H1 (cell line): ENCODE results near the gene APC2. TPM values are rescaled to one million over a fixed set of nuclear protein-coding genes. Genes with fewer than 3 reads are reported as not detected.

ENCODE experiments used
- CTCF ChIA-PET: fragments of 300-600 bp; sonication (Branson Sonifier 250); formaldehyde crosslinking; loops from one replicate; lab custom pipeline; 2021; ENCODE audit not compliant: partially characterized antibody; lab: Charles Lee
- POLR2A ChIA-PET: fragments of 300-600 bp; sonication (Branson Sonifier 250); formaldehyde crosslinking; loops from one replicate; lab custom pipeline; 2021; ENCODE audit warnings: inconsistent platforms; ENCODE audit not compliant: partially characterized antibody; lab: Charles Lee
- DNase-seq, 2 experiments: peaks; one replicate each; pipeline versions ENCODE4 v3.0.0 to v3.0.0-alpha.2; 2010 to 2022; ENCODE audit warnings: low spot score in 2 of 2, low read depth in 1 of 2, mixed read lengths in 1 of 2
- FAIRE-seq: peaks from 2 replicates; lab custom pipeline; 2011; peaks lifted over from hg19 to GRCh38; lab: Jason Lieb, UNC
- H2AFZ ChIP-seq: 2 replicates; pipeline ENCODE4 v1.8.1; 2012; ENCODE audit warnings: low read length, inconsistent platforms
- H2AK5ac ChIP-seq: 2 replicates; pipeline ENCODE4 v1.6.1; 2013; ENCODE audit warnings: low read depth, low read length
- H2BK120ac ChIP-seq: replicated peaks from 2 replicates; pipeline ENCODE3; 2013; ENCODE audit warnings: low read depth, low read length, inconsistent platforms
- H2BK12ac ChIP-seq: 2 replicates; pipeline ENCODE4 v1.6.1; 2013; ENCODE audit warnings: low read depth, low read length
- H2BK15ac ChIP-seq: 2 replicates; pipeline ENCODE4 v1.6.1; 2013; ENCODE audit warnings: low read length
- H2BK20ac ChIP-seq: 2 replicates; pipeline ENCODE4 v1.6.1; 2013; ENCODE audit warnings: low read length
- H2BK5ac ChIP-seq: 2 replicates; pipeline ENCODE4 v1.6.1; 2013; ENCODE audit warnings: low read depth, low read length
- H3K14ac ChIP-seq: 2 replicates; pipeline ENCODE4 v1.6.1; 2013; ENCODE audit warnings: inconsistent platforms; ENCODE audit not compliant: insufficient read length
- H3K18ac ChIP-seq: 2 replicates; pipeline ENCODE4 v1.6.1; 2013; ENCODE audit warnings: low read length; ENCODE audit errors: extremely low read depth
- H3K23ac ChIP-seq: 2 replicates; pipeline ENCODE4 v1.6.1; 2013; ENCODE audit warnings: inconsistent platforms; ENCODE audit not compliant: insufficient read length
- H3K23me2 ChIP-seq: 2 replicates; pipeline ENCODE4 v1.6.1; 2013; ENCODE audit warnings: low read depth, low read length
- H3K27ac ChIP-seq: 2 replicates; pipeline ENCODE4 v1.6.1; 2011; ENCODE audit warnings: low read depth, low read length, inconsistent platforms
- H3K27me3 ChIP-seq, 4 experiments: replicated peaks in 1 of 4; 1 replicate in 1 of 4; 2 replicates in 3 of 4; pipeline versions ENCODE4 v1.6.1 to v1.8.1; 2011 to 2013; ENCODE audit warnings: low read length in 3 of 4, mild to moderate bottlenecking in 3 of 4, inconsistent platforms in 2 of 4, mixed read lengths in 2 of 4, moderate library complexity in 1 of 4; ENCODE audit not compliant: control insufficient read depth in 3 of 4, insufficient read depth in 3 of 4; ENCODE audit errors: extremely low read depth in 1 of 4
- H3K36me3 ChIP-seq, 4 experiments: 2 replicates each; pipeline versions ENCODE4 v1.6.1 to v1.8.1; 2011 to 2013; ENCODE audit warnings: mild to moderate bottlenecking in 4 of 4, low read length in 3 of 4, moderate library complexity in 2 of 4, control low read depth in 1 of 4, inconsistent platforms in 1 of 4; ENCODE audit not compliant: insufficient read depth in 4 of 4, control insufficient read depth in 2 of 4
- H3K4ac ChIP-seq: replicated peaks from 2 replicates; pipeline ENCODE3; 2013; ENCODE audit warnings: low read length, low read depth, mixed read lengths, inconsistent platforms; ENCODE audit not compliant: insufficient read length
- H3K4me1 ChIP-seq, 4 experiments: replicated peaks in 1 of 4; 1 replicate in 1 of 4; 2 replicates in 3 of 4; pipeline versions ENCODE4 v1.6.1 to v1.8.1; 2011 to 2013; ENCODE audit warnings: low read length in 3 of 4, inconsistent platforms in 2 of 4, mixed read lengths in 1 of 4; ENCODE audit not compliant: insufficient read depth in 4 of 4, control insufficient read depth in 3 of 4
- H3K4me2 ChIP-seq, 2 experiments: 2 replicates each; pipeline versions ENCODE4 v1.6.1 to v1.8.1; 2011 to 2013; ENCODE audit warnings: low read depth in 2 of 2, low read length in 2 of 2, control low read depth in 1 of 2, inconsistent platforms in 1 of 2, mild to moderate bottlenecking in 1 of 2; ENCODE audit not compliant: insufficient read depth in 1 of 2
- H3K4me3 ChIP-seq, 4 experiments: fragments of 200-600, 300-600 bp in 1 of 4; sonication (generic), shearing (Covaris generic), sonication (Bioruptor Twin) in 1 of 4; 2 replicates each; pipeline versions ENCODE4 v1.5.1 to v1.8.1; 2011 to 2016; ENCODE audit warnings: low read length in 4 of 4, low read depth in 3 of 4, control low read depth in 2 of 4, inconsistent platforms in 2 of 4, mild to moderate bottlenecking in 2 of 4, mixed read lengths in 1 of 4, moderate library complexity in 1 of 4; ENCODE audit not compliant: insufficient read depth in 2 of 4; ENCODE audit errors: extremely low read depth in 1 of 4
- H3K56ac ChIP-seq: replicated peaks from 2 replicates; pipeline ENCODE3; 2013; ENCODE audit warnings: low read depth, mild to moderate bottlenecking, mixed read lengths, low read length, inconsistent platforms; ENCODE audit not compliant: insufficient read length
- H3K79me1 ChIP-seq: 2 replicates; pipeline ENCODE4 v1.6.1; 2013; ENCODE audit warnings: low read depth, low read length, control low read depth
- H3K79me2 ChIP-seq, 2 experiments: 2 replicates each; pipeline versions ENCODE4 v1.6.1 to v1.8.1; 2012 to 2013; ENCODE audit warnings: low read length in 2 of 2, mild to moderate bottlenecking in 2 of 2, inconsistent platforms in 1 of 2; ENCODE audit not compliant: insufficient read depth in 2 of 2, control insufficient read depth in 1 of 2
- H3K9ac ChIP-seq, 4 experiments: replicated peaks in 1 of 4; 1 replicate in 1 of 4; 2 replicates in 3 of 4; pipeline versions ENCODE4 v1.6.1 to v1.8.1; 2011 to 2013; ENCODE audit warnings: low read depth in 3 of 4, low read length in 3 of 4, control low read depth in 2 of 4, mild to moderate bottlenecking in 2 of 4, moderate library complexity in 2 of 4, inconsistent platforms in 1 of 4; ENCODE audit errors: extremely low read depth in 1 of 4
- H3K9me3 ChIP-seq, 2 experiments: 2 replicates each; pipeline versions ENCODE4 v1.6.1 to v1.8.1; 2012 to 2013; ENCODE audit warnings: mild to moderate bottlenecking in 2 of 2, moderate library complexity in 2 of 2, control low read depth in 1 of 2, inconsistent platforms in 1 of 2, low read depth in 1 of 2, low read length in 1 of 2, mixed read lengths in 1 of 2; ENCODE audit not compliant: insufficient read depth in 2 of 2
- H4K20me1 ChIP-seq, 2 experiments: replicated peaks in 1 of 2; 2 replicates each; pipeline versions ENCODE3 to v1.8.1; 2011 to 2013; ENCODE audit warnings: inconsistent platforms in 2 of 2, low read length in 2 of 2, mild to moderate bottlenecking in 1 of 2; ENCODE audit not compliant: insufficient read depth in 2 of 2, control insufficient read depth in 1 of 2
- H4K5ac ChIP-seq: 2 replicates; pipeline ENCODE4 v1.6.1; 2013; ENCODE audit warnings: low read length, low read depth, mixed read lengths, inconsistent platforms; ENCODE audit not compliant: insufficient read length
- H4K8ac ChIP-seq: 2 replicates; pipeline ENCODE4 v1.8.0; 2013; ENCODE audit warnings: mild to moderate bottlenecking, moderate library complexity, low read length, inconsistent platforms; ENCODE audit not compliant: insufficient read depth; ENCODE audit errors: extremely low read depth
- H4K91ac ChIP-seq: replicated peaks from 2 replicates; pipeline ENCODE3; 2013; ENCODE audit warnings: low read length, mixed read lengths, inconsistent platforms; ENCODE audit not compliant: insufficient read length
- BCL11A ChIP-seq, 2 experiments: IDR thresholded peaks; one replicate each; pipeline ENCODE4 v1.6.1; 2011; ENCODE audit warnings: low read depth in 2 of 2, low read length in 2 of 2, mild to moderate bottlenecking in 2 of 2
- ZNF274 ChIP-seq: IDR thresholded peaks from 2 replicates; pipeline ENCODE4 v1.7.0; 2012; ENCODE audit warnings: low read length, borderline replicate concordance; ENCODE audit errors: extremely low read depth
- WGBS, 2 experiments: shearing (Covaris generic) in 1 of 2; methylation state at CpG; one replicate each; pipeline versions ENCODE4 v1.1.6 to v1.1.7; 2013 to 2015; ENCODE audit warnings: low lambda C conversion rate in 2 of 2, mixed read lengths in 2 of 2, inconsistent platforms in 1 of 2, low coverage in 1 of 2, missing lambda C conversion rate in 1 of 2; ENCODE audit not compliant: insufficient replicate concordance in 2 of 2, insufficient coverage in 1 of 2, insufficient read length in 1 of 2; ENCODE audit errors: extremely low coverage in 1 of 2, missing lambda C conversion rate in 1 of 2; 5-methylcytosine and 5-hydroxymethylcytosine counted together
- polyA plus RNA-seq, 7 experiments: library from polyadenylated mRNA; depleted of rRNA in 3 of 7; stranded (reverse) in 5 of 7; unstranded in 2 of 7; fragments of >200 nt in 5 of 7; fragments of 200-250 nt in 2 of 7; gene quantifications; 1 replicate in 5 of 7; 2 replicates in 1 of 7; 4 replicates in 1 of 7; pipeline versions ENCODE4 v1.2.1 to v1.2.3, GENCODE V29; 2011 to 2013; ENCODE audit warnings: missing spikeins in 2 of 7, mixed read lengths in 2 of 7
- total RNA-seq: library from RNA; stranded (reverse); fragmentation: NEBNext Ultra II Directional; extraction: Animal tissue kit (Norgen Biotek cat#: 25700); gene quantifications from 2 replicates; pipeline ENCODE4 v1.2.1, GENCODE V29; 2021

The APC2 gene
- total and polyA plus RNA-seq, 2 of the 8 experiments (the other 6 are each of a cell fraction or from before 2014, with no cell fraction given) = 1.3 to 4.1 TPM

GRCh38 chr19:1410789-1411188 lies 39.1 kb upstream of the APC2 start:
- H2BK20ac ChIP-seq = no peak overlapping the region
- peak overlapping the region in 1 of 2 experiments; percentile 87; a peak in 1 of 4 replicates for H3K4me2 ChIP-seq
- DNase-seq (no peak), FAIRE-seq (no peak)
- no peak overlapping the region; a peak in 2 of 7 replicates for H3K9ac ChIP-seq
- no peaks in the 10 kb centered on the region for H3K9me3 ChIP-seq
- no peak overlapping the region for H2AK5ac ChIP-seq
- no peak overlapping the region for H3K14ac ChIP-seq
- H2AFZ ChIP-seq = no peak overlapping the region
- H3K4me3 ChIP-seq = no peak overlapping the region
- H2BK15ac ChIP-seq = no peak overlapping the region
- peaks cover 58 to 79% of the 10 kb centered on the region in 2 experiments for H3K79me2 ChIP-seq
- H3K27ac ChIP-seq = no peak overlapping the region
- no peak overlapping the region for H2BK12ac ChIP-seq
- WGBS, 2 experiments = 90% methylated on average over 9 of the region's 9 CpGs; no CpG with 5 or more reads in 1 of the 2 experiments
- no peak overlapping the region for H4K5ac ChIP-seq
- no peak overlapping the region for H4K91ac ChIP-seq
- ChIA-PET CTCF (interaction anchor here (1.2 to 2.8 kb wide), 4 partner anchors 10 to 100 kb away, joined by 3 to 8 read pairs (median 4); partner anchors contain the start of gene NDUFS7), POLR2A (interaction anchor here (0.6 to 3.4 kb wide), 6 partner anchors 13 to 136 kb away, joined by 3 to 15 read pairs (median 6); no protein-coding TSS in a partner anchor)
- H3K23ac ChIP-seq = no peak overlapping the region
- H2BK5ac ChIP-seq = 0 out of 2 replicates have a peak overlapping the region, but pooled peaks have one; percentile 35
- peaks cover 55 to 60% of the 10 kb centered on the region in 2 experiments for H4K20me1 ChIP-seq
- H4K8ac ChIP-seq = no peak overlapping the region
- H3K23me2 ChIP-seq = peaks cover 12% of the 10 kb centered on the region; the same call in 1 of the 2 replicates
- H3K18ac ChIP-seq = no peak overlapping the region
- no peak for TF ChIP-seq BCL11A (IDR thresholded peaks at IDR 0.05; ENCODE audit: low read depth in 2 of 2, low read length in 2 of 2)
- no peak for TF ChIP-seq ZNF274
- H3K79me1 ChIP-seq = peaks cover 18% of the 10 kb centered on the region
- H3K56ac ChIP-seq = no peak overlapping the region
- no peaks in the 10 kb centered on the region for H3K27me3 ChIP-seq
- H3K4me1 ChIP-seq = peaks cover 2 to 29% (median 23%) of the 10 kb centered on the region in 4 experiments
- H3K36me3 ChIP-seq = peaks cover 0 to 4% (median 1%) of the 10 kb centered on the region in 4 experiments; a peak in 5 of 8 replicates
- H2BK120ac ChIP-seq = no peak overlapping the region
- H3K4ac ChIP-seq = no peak overlapping the region
